ENCODE results near the gene PDE9A. TPM values are rescaled to one million over a fixed set of nuclear protein-coding genes. Genes with fewer than 3 reads are reported as not detected.
"Not testable (repeated sequence)": the region's sequence is repeated elsewhere in the genome, so short reads cannot be mapped to it uniquely, and the experiment has no call there.

Gene PDE9A
- total and polyA plus RNA-seq, 2 donors (not counting 1 experiment from before 2014, with no cell fraction given): 0.34 to 5.8 TPM

DNA sequence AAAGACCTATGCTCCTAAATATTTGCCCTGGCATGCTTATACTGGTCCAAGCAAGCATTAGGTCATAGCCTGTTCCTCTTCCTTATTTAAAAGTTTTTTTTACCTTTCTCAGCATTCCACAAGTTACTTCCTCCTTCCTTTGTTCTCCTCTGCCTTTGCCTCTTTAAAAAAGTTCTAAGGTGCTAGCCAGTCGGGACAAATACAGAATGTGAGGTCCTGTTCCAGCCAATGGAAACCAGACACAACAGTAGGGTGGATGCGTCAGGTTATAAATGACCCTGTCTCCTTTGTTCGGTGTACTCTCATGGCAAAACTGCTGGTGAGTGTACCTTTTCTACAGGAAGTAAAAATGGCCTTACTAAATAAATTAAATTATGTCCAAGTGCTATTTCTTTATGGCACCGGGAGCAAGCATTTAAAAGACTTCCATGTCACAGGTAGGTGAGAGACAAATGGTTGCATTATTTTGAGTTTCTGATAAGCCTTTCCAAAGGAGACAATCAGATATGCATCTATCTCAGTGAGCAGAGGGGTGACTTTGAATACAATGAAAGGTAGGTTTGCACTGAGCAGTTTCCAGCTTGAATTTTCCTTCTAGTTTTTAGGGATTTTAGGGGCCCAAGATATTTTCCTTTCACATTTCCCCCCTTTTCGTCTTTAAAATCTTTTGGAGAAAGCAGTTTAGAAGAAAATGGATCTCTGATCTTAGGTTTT is 159.3 kb downstream of the PDE9A start:
- peaks cover 16% of the 10 kb centered on the region for H3K27me3 Mint-ChIP-seq
- H3K27ac Mint-ChIP-seq; DNase-seq; H3K4me2 ChIP-seq (replicated peaks; ENCODE audit: low read depth, low read length, poor library complexity, severe bottlenecking); H3K9me3 ChIP-seq (ENCODE audit: control extremely low read depth in 1 of 3, control insufficient read depth in 2 of 3, insufficient read depth in 1 of 3, low read length in 2 of 3); H3K4me3 Mint-ChIP-seq; POLR2A ChIA-PET; H2AFZ ChIP-seq (ENCODE audit: insufficient read depth, low read depth, low read length, poor library complexity, severe bottlenecking); H4K20me1 ChIP-seq (ENCODE audit: control insufficient read depth, insufficient read depth, low read length, poor library complexity, severe bottlenecking); H3K79me2 ChIP-seq (ENCODE audit: control insufficient read depth, insufficient read depth, low read length); ATAC-seq (ENCODE audit: low read depth); H3K27me3 ChIP-seq (replicated peaks in 1 of 4; ENCODE audit: control extremely low read depth in 1 of 4, control insufficient read depth in 3 of 4, insufficient read depth in 4 of 4, low read length in 3 of 4); H3K36me3 ChIP-seq (replicated peaks in 1 of 2; ENCODE audit: control extremely low read depth in 1 of 2, control insufficient read depth in 1 of 2, extremely low read depth in 1 of 2, insufficient read depth in 2 of 2, low read length in 1 of 2); H3K4me3 ChIP-seq (ENCODE audit: control extremely low read depth in 1 of 5, extremely low read depth in 1 of 5, insufficient read depth in 1 of 5, low read depth in 2 of 5, low read length in 4 of 5); H3K4me1 Mint-ChIP-seq; H3K9ac ChIP-seq (ENCODE audit: low read length); H3K9me3 Mint-ChIP-seq (ENCODE audit: insufficient read depth); H3K27ac ChIP-seq (ENCODE audit: low read length in 2 of 2); H3K4me1 ChIP-seq (ENCODE audit: control insufficient read depth in 2 of 2, insufficient read depth in 2 of 2, low read length in 2 of 2): not testable (repeated sequence)
- CTCF ChIA-PET: interaction anchor here (1.3 kb wide), 1 partner anchor 219 kb away, joined by 3 read pairs; no protein-coding TSS in a partner anchor
- 33% methylated on average over 2 of the region's 5 CpGs for WGBS (ENCODE audit: insufficient coverage)
- intact Hi-C loops (cut with micrococcal nuclease): loop anchor here (10.0 kb wide), 1 partner anchor 78 kb away; no protein-coding TSS in a partner anchor

DNA sequence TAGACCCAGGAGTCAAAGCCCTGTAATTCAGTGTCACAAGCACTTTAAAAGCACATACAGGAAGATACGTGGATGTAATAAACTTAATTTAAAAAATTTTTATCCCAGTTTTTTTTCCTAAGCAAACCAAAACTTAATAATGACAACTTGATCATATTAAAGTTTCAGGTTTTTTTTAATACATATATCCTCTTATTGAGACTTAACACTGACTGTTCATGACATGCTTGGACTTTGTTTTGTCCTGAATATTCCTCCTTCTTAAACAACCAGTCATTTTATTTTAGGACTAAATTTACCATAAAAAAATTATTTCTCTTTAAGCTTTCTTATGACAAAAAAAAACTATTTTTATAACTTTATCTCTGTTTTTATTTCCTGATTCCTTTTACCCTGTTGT is 161.8 kb downstream of the PDE9A start:
- Mint-ChIP-seq H3K4me3 (no peak overlapping the region), H3K27me3 (peaks cover 11% of the 10 kb centered on the region), H3K9me3 (ENCODE audit: insufficient read depth) (no peaks in the 10 kb centered on the region), H3K4me1 (no peaks in the 10 kb centered on the region), H3K27ac (no peak overlapping the region)
- Histone ChIP-seq H3K9ac (ENCODE audit: low read length) (no peak overlapping the region), H3K27me3 (replicated peaks in 1 of 4; ENCODE audit: control extremely low read depth in 1 of 4, control insufficient read depth in 3 of 4, insufficient read depth in 4 of 4, low read length in 3 of 4) (peaks cover 0 to 2% (median 0%) of the 10 kb centered on the region in 4 experiments), H3K79me2 (ENCODE audit: control insufficient read depth, insufficient read depth, low read length) (no peaks in the 10 kb centered on the region), H3K9me3 (ENCODE audit: control extremely low read depth in 1 of 3, control insufficient read depth in 2 of 3, insufficient read depth in 1 of 3, low read length in 2 of 3) (peaks cover 0 to 12% (median 2%) of the 10 kb centered on the region in 3 donors), H3K4me3 (ENCODE audit: control extremely low read depth in 1 of 5, extremely low read depth in 1 of 5, insufficient read depth in 1 of 5, low read depth in 2 of 5, low read length in 4 of 5) (no peak overlapping the region), H3K4me2 (replicated peaks; ENCODE audit: low read depth, low read length, poor library complexity, severe bottlenecking) (no peak overlapping the region), H3K36me3 (replicated peaks in 1 of 2; ENCODE audit: control extremely low read depth in 1 of 2, control insufficient read depth in 1 of 2, extremely low read depth in 1 of 2, insufficient read depth in 2 of 2, low read length in 1 of 2) (no peaks in the 10 kb centered on the region), H2AFZ (ENCODE audit: insufficient read depth, low read depth, low read length, poor library complexity, severe bottlenecking) (no peak overlapping the region), H4K20me1 (ENCODE audit: control insufficient read depth, insufficient read depth, low read length, poor library complexity, severe bottlenecking) (no peaks in the 10 kb centered on the region), H3K4me1 (ENCODE audit: control insufficient read depth in 2 of 2, insufficient read depth in 2 of 2, low read length in 2 of 2) (no peaks in the 10 kb centered on the region), H3K27ac (ENCODE audit: low read length in 2 of 2) (no peak overlapping the region)
- intact Hi-C loops (cut with micrococcal nuclease): loop anchor here (5.0 to 10.0 kb wide), 2 partner anchors 80 to 223 kb away; no protein-coding TSS in a partner anchor
- DNase-seq: no peak
- WGBS (ENCODE audit: insufficient coverage): no CpG with 5 or more reads among the region's 1 CpG
- POLR2A ChIA-PET: no interaction called here
- ATAC-seq (ENCODE audit: low read depth): no peak
- TF ChIP-seq EZH2 (IDR thresholded peaks at IDR 0.05; ENCODE audit: borderline replicate concordance, insufficient read depth, low read depth, low read length, poor library complexity, severe bottlenecking): no peak
- TF ChIP-seq, protein P1, sequence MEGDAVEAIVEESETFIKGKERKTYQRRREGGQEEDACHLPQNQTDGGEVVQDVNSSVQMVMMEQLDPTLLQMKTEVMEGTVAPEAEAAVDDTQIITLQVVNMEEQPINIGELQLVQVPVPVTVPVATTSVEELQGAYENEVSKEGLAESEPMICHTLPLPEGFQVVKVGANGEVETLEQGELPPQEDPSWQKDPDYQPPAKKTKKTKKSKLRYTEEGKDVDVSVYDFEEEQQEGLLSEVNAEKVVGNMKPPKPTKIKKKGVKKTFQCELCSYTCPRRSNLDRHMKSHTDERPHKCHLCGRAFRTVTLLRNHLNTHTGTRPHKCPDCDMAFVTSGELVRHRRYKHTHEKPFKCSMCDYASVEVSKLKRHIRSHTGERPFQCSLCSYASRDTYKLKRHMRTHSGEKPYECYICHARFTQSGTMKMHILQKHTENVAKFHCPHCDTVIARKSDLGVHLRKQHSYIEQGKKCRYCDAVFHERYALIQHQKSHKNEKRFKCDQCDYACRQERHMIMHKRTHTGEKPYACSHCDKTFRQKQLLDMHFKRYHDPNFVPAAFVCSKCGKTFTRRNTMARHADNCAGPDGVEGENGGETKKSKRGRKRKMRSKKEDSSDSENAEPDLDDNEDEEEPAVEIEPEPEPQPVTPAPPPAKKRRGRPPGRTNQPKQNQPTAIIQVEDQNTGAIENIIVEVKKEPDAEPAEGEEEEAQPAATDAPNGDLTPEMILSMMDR (IDR thresholded peaks at IDR 0.05): no peak
- CTCF ChIA-PET: interaction anchor here (0.7 to 7.2 kb wide), 2 partner anchors 223 to 494 kb away, joined by 4 to 74 read pairs; no protein-coding TSS in a partner anchor
